Right ventricle myocardium inferior (tissue), 1 donor: Measurements from ENCODE around the gene TBC1D24. TPM values are rescaled to one million over a fixed set of nuclear protein-coding genes. Genes with fewer than 3 reads are reported as not detected.
A peak's percentile ranks its signal among the peaks of the same experiment; 100 is the strongest.

Source experiments
- ATAC-seq: fragments of 200-7000 bp; cut with Tn5 transposase; one replicate; pipeline ENCODE4 v1.9.1; 2020; ENCODE audit warnings: mild to moderate bottlenecking, moderate library complexity
- DNase-seq: peaks from one replicate; pipeline ENCODE4 v3.0.0; 2021; ENCODE audit errors: missing footprints
- intact Hi-C: fragments of 100-400 bp; cut with DNase I; formaldehyde crosslinking; loops from one replicate; pipeline ENCODE4 v1.11.0; 2022
- total RNA-seq: library from RNA; stranded (reverse); fragmentation: NEBNext Ultra II Directional; extraction: Animal tissue kit (Norgen Biotek cat#: 25700); gene quantifications from one replicate; pipeline ENCODE4 v1.2.1, GENCODE V29; 2021
- donor health status: DM: no; HTN: yes; CAD: no; lungs with severe emphysema.

Gene TBC1D24
- total RNA-seq, 1 donor from 2014 or later = 14.8 TPM

GRCh38 chr16:2518823-2519710 lies 44.1 kb downstream of the TBC1D24 start:
- ATAC-seq (no peak), DNase-seq (peak; percentile 73)
- intact Hi-C loops = no loop called here

- no peak for ATAC-seq
- intact Hi-C loops = no loop called here
- no peak for DNase-seq
Measured at GRCh38 chr16:2519711-2520080, 44.8 kb downstream of the TBC1D24 start.

GRCh38 chr16:2520097-2520783 lies 45.3 kb downstream of the TBC1D24 start, which contains the start of gene AMDHD2:
AMDHD2 (plus strand) TSS chr16:2520371; CDS start chr16:2520459, 88 bp downstream.
- DNase-seq (peak; percentile 96), ATAC-seq (peak; percentile 78)
- intact Hi-C loops = no loop called here

GRCh38 chr16:2520784-2521531 lies 46.0 kb downstream of the TBC1D24 start:
- intact Hi-C loops = no loop called here

GRCh38 chr16:2523801-2524231 lies 48.9 kb downstream of the TBC1D24 start:
- ATAC-seq = no peak
- intact Hi-C loops = no loop called here
- peak; percentile 56 for DNase-seq

More at GRCh38 chr16:2520784-2521531, 46.0 kb downstream of the TBC1D24 start:
- DNase-seq = peak; percentile 82
- ATAC-seq = no peak

- DNase-seq (peak; percentile 11), ATAC-seq (no peak)
- intact Hi-C loops = no loop called here
Measured at GRCh38 chr16:2524339-2524938, 49.5 kb downstream of the TBC1D24 start.

GRCh38 chr16:2526135-2526534 lies 51.2 kb downstream of the TBC1D24 start:
- intact Hi-C loops = no loop called here
- DNase-seq (peak; percentile 53), ATAC-seq (no peak)

GRCh38 chr16:2527071-2527783 lies 52.3 kb downstream of the TBC1D24 start:
- ATAC-seq (no peak), DNase-seq (peak; percentile 43)
- intact Hi-C loops = no loop called here

GRCh38 chr16:2527784-2528100 lies 52.8 kb downstream of the TBC1D24 start:
- intact Hi-C loops = no loop called here
- DNase-seq (peak; percentile 54), ATAC-seq (no peak)

- ATAC-seq = no peak
- DNase-seq = peak; percentile 50
- intact Hi-C loops = no loop called here
Measured at GRCh38 chr16:2528161-2529060, 53.5 kb downstream of the TBC1D24 start.

GRCh38 chr16:2529061-2529931 lies 54.4 kb downstream of the TBC1D24 start:
- DNase-seq (peak; percentile 62), ATAC-seq (no peak)
- intact Hi-C loops = no loop called here

GRCh38 chr16:2529961-2530628 lies 55.2 kb downstream of the TBC1D24 start:
- ATAC-seq (no peak), DNase-seq (peak; percentile 52)
- intact Hi-C loops = no loop called here

GRCh38 chr16:2530629-2531318 lies 55.8 kb downstream of the TBC1D24 start:
- ATAC-seq (no peak), DNase-seq (peak; percentile 51)

GRCh38 chr16:2531371-2531695 lies 56.4 kb downstream of the TBC1D24 start, which contains the start of gene CEMP1:
CEMP1 (minus strand) TSS chr16:2531408; CDS start chr16:2531073, 335 bp downstream.
- DNase-seq (no peak), ATAC-seq (no peak)
- intact Hi-C loops = no loop called here

More at GRCh38 chr16:2530629-2531318, 55.8 kb downstream of the TBC1D24 start:
- intact Hi-C loops = no loop called here

- DNase-seq (peak; percentile 100), ATAC-seq (peak; percentile 96)
- intact Hi-C loops = no loop called here
Measured at GRCh38 chr16:2531696-2532493, 57.0 kb downstream of the TBC1D24 start.
